Regular cardiac myocyte (primary cell): ENCODE measurements around the gene EPHA7. TPM values are rescaled to one million over a fixed set of nuclear protein-coding genes. Genes with fewer than 3 reads are reported as not detected.

Source experiments
- total RNA-seq: library from RNA; depleted of rRNA; stranded (reverse); fragments of >200 nt; gene quantifications from 2 replicates; pipeline ENCODE4 v1.2.3, GENCODE V29; 2014

The EPHA7 gene
- 0.28 and 1.3 TPM in 2 replicates for total RNA-seq

DNA sequence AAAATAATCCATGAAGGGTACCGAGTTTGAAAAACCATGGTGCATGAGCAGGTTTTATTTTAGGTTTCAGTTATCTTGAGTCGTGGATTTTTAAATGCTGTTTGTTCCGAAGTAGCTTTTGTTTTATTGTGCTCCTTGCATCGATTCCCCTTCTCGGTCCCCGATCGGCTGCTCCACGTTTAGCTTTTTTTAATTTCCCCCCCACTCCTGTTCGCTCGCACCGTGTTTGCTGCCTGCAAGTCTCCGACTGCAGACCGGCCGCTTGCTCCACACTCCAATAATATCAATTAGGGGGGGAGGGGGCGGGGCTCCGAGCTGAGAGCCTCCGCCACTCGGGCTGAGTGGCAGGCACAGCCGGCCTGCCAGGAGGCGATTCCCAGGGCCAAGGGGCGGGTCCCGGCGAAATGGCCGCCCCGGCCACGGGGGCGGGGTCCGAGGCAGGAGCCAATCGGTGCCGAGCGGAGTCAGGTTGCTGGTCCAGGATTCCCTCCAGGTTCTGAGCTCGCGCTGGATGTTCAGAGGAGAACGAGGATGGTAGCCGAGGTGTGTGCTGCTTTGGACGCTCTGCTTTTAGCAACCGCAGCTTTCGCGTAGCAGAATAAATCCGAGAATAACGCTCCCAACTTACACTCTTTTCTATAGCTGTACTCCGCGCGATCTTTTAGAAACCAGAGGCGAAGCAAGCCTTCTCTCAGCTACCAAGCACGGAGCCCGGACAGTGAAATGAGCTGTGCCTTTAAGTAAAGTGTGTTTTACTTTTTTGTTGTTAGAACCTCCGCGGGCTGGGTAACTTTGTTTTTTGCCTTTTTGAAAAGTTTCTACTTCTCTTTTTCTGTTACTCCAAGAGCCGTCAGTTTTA lies at the start of gene EPHA7:
EPHA7 (minus strand) TSS at position 256 of the 859 bp plus-strand sequence; CDS start at position 38, 218 bp downstream.

